Upper lobe of right lung (tissue), 1 donor: ENCODE data around the gene MPP3. TPM values are rescaled to one million over a fixed set of nuclear protein-coding genes. Genes with fewer than 3 reads are reported as not detected.

Source experiments
- ATAC-seq: fragments of 200-7000 bp; cut with Tn5 transposase; one replicate; pipeline ENCODE4 v1.9.1; 2020; ENCODE audit warnings: mild to moderate bottlenecking, moderate library complexity
- DNase-seq: peaks from one replicate; pipeline ENCODE4 v3.0.0-alpha.2; 2020
- H3K27ac ChIP-seq: fragments of 200-600 bp; one replicate; pipeline ENCODE4 v1.8.0; 2022
- H3K27me3 ChIP-seq: fragments of 200-600 bp; one replicate; pipeline ENCODE4 v1.8.0; 2022; ENCODE audit warnings: mild to moderate bottlenecking
- H3K36me3 ChIP-seq: fragments of 200-600 bp; one replicate; pipeline ENCODE4 v1.8.0; 2022
- H3K4me1 ChIP-seq: fragments of 200-600 bp; one replicate; pipeline ENCODE4 v1.8.0; 2022
- H3K4me3 ChIP-seq: fragments of 200-600 bp; one replicate; pipeline ENCODE4 v1.8.0; 2022; ENCODE audit warnings: mild to moderate bottlenecking
- H3K9me3 ChIP-seq: fragments of 200-600 bp; one replicate; pipeline ENCODE4 v1.8.0; 2022
- CTCF ChIP-seq: fragments of 200-600 bp; IDR thresholded peaks from one replicate; pipeline ENCODE4 v1.8.0; 2022; ENCODE audit warnings: antibody characterized with exemption
- intact Hi-C: fragments of 100-400 bp; cut with DNase I; formaldehyde crosslinking; loops from one replicate; pipeline ENCODE4 v1.11.0; 2022
- total RNA-seq: library from RNA; stranded (reverse); fragmentation: NEBNext Ultra II Directional; extraction: Animal tissue kit (Norgen Biotek cat#: 25700); gene quantifications from one replicate; pipeline ENCODE4 v1.2.1, GENCODE V29; 2021
- donor health status: DM: no; HTN: yes; CAD: no; lungs with severe emphysema.

The MPP3 gene
- total RNA-seq, 1 donor from 2014 or later, result 28.6 TPM

DNA sequence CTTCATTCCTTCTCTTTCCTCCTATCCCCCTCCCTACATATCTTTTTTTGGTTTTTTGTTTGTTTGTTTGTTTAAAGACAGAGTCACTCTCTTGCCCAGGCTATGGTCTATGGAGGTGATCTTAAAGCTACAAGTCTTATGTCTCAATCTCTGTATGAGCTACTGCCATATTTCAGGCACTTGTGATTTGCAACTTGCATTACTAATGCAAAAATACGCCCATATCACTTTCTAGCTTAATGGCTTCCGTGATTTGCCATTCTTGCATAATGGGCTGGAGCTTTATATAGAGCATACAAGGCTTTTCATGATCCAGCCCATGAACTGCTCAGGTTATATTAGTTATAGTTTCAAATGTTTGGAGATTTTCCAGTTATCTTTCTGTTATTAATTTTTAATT lies 45.2 kb downstream of the MPP3 start:
- ATAC-seq (no peak), DNase-seq (no peak)
- intact Hi-C loops, result loop anchor here (10.0 kb wide), 1 partner anchor 57 kb away; the partner anchor contains the start of gene CD300LG
- no peaks in the 10 kb centered on the region for H3K27me3 ChIP-seq
- TF ChIP-seq CTCF, result no peak
- H3K4me3 ChIP-seq, result no peak overlapping the region
- no peak overlapping the region for H3K27ac ChIP-seq
- H3K4me1 ChIP-seq, result no peaks in the 10 kb centered on the region
- H3K9me3 ChIP-seq, result no peaks in the 10 kb centered on the region
- no peaks in the 10 kb centered on the region for H3K36me3 ChIP-seq

- H3K36me3 ChIP-seq, result no peaks in the 10 kb centered on the region
- no peak for TF ChIP-seq CTCF
- H3K27me3 ChIP-seq, result no peaks in the 10 kb centered on the region
- no peak overlapping the region for H3K27ac ChIP-seq
- H3K4me1 ChIP-seq, result peaks cover 6% of the 10 kb centered on the region
- intact Hi-C loops, result loop anchor here (10.0 kb wide), 1 partner anchor 60 kb away; the partner anchor contains the start of gene CD300LG
- no peak overlapping the region for H3K4me3 ChIP-seq
- no peaks in the 10 kb centered on the region for H3K9me3 ChIP-seq
- ATAC-seq (no peak), DNase-seq (no peak)
Measured at GRCh38 chr17:43784628-43785101, 48.3 kb downstream of the MPP3 start.

DNA sequence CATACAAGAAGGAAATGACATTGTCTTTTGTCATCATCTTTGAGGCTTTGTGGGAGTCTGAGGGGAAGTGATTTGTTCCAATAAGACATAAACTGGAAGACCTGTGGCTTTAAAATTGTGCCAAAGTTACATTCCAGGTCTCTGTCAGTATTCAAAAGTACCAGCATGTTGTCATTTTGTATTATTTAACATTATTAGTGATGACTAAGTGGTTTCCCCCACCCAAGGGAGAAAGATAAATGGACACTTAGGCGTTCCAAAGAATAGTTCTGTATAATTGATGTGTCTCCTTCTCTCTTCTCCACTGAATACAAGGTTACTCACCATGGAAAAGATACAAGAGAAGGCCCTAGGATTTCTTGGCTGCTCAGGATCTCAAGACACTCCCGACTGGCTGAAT lies 48.9 kb downstream of the MPP3 start:
- no peaks in the 10 kb centered on the region for H3K36me3 ChIP-seq
- H3K9me3 ChIP-seq, result no peaks in the 10 kb centered on the region
- intact Hi-C loops, result loop anchor here (10.0 kb wide), 1 partner anchor 61 kb away; the partner anchor contains the start of gene CD300LG
- H3K4me3 ChIP-seq, result no peak overlapping the region
- ATAC-seq (no peak), DNase-seq (no peak)
- no peaks in the 10 kb centered on the region for H3K27me3 ChIP-seq
- TF ChIP-seq CTCF, result no peak
- H3K27ac ChIP-seq, result no peak overlapping the region
- H3K4me1 ChIP-seq, result peaks cover 12% of the 10 kb centered on the region

GRCh38 chr17:43782913-43783680 lies 49.8 kb downstream of the MPP3 start:
- TF ChIP-seq CTCF, result no peak
- Histone ChIP-seq H3K9me3 (no peaks in the 10 kb centered on the region), H3K27me3 (no peaks in the 10 kb centered on the region), H3K36me3 (no peaks in the 10 kb centered on the region), H3K4me3 (no peak overlapping the region), H3K27ac (no peak overlapping the region), H3K4me1 (peaks cover 12% of the 10 kb centered on the region)
- DNase-seq, result no peak
- intact Hi-C loops, result loop anchor here (10.0 kb wide), 1 partner anchor 62 kb away; the partner anchor contains the start of gene CD300LG
- no peak for ATAC-seq

DNA sequence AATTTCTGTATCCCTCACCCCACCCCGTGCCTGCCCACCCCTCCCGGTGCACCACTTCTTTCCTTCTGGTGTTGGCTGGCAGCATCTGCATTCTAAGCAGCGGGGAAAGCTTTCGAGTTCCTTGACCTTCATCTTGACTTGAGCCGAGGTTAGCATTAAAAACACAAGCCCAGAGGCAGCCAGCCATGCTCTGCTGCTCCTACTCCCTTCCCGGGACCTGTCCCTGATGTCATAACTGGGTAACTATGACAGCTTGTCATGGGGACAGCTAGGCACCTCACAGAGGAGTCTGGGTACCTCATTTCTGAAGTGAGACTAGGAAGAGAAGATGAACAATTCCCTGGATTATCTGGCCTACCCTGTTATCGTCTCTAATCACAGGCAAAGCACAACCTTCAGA lies 52.8 kb downstream of the MPP3 start, which contains the start of gene CFAP97D1:
TSS of gene CFAP97D1 (plus strand) at position 301 of the 400 bp plus-strand sequence. CDS start at position 329, 28 bp downstream.
- no peaks in the 10 kb centered on the region for H3K27me3 ChIP-seq
- peak within 1 kb of the TSS; percentile 100 for H3K27ac ChIP-seq
- no peaks in the 10 kb centered on the region for H3K9me3 ChIP-seq
- ATAC-seq, result no peak
- H3K4me3 ChIP-seq, result peak within 1 kb of the TSS; percentile 99
- H3K4me1 ChIP-seq, result peaks cover 39% of the 10 kb centered on the region
- TF ChIP-seq CTCF, result no peak
- no peak for DNase-seq
- intact Hi-C loops, result loop anchor here (10.0 kb wide), 1 partner anchor 65 kb away; the partner anchor contains the start of gene CD300LG
- no peaks in the 10 kb centered on the region for H3K36me3 ChIP-seq
